ENCODE results near the gene XPR1.

The XPR1 gene

GRCh38 chr1:180916771-180917170 lies 284.9 kb downstream of the XPR1 start:
- no peak for DNase-seq (ENCODE audit: low spot score)

- DNase-seq (ENCODE audit: low spot score), result no peak
These were observed 285.7 kb downstream of the XPR1 start for GRCh38 chr1:180917306-180918065.

DNA sequence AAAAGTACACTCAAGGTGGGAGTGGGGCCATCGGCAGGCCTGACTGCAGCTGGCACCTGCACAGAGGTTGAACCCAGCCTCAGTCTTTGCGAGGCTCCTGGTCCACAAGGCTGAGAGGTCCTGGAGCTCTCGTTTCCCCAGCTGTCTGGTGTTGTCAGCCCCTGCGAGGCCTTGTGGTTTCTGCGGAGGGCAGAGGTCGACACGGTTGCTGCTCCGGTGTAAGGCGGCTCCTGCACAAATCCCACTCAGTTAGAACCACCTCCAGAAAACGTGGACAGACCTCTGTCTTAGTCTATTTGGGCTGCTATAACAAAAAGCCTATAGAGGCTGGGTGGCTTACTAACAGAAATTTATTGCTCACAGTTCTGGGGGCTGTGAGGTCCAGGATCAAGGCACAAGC lies 286.7 kb downstream of the XPR1 start:
- no peak for DNase-seq (ENCODE audit: low spot score)

DNA sequence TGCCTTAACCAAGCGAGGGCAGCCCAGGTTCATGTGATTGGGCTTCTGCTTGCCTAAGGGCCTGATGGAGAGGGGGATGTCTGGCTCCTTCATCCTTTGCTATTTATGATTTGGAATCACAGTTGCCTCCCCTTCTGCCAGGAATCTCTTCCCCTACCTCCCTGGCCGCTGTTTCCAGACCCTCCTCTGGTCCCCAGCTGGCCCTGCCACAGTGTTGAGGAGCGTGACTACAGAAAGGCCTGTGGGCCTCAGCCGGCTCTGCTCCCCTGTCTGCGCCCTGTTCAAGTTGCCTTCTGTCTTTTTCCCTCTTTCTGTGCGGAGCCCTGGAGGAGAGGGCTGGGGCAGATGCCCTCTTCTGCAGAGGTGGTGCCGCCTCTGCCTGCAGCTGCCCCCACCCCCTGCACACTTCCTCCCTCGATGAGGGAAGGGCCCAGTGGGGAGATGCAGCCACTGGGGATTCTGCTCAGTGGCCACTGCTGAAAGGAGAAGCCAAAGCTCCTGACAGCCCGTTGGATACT lies 287.4 kb downstream of the XPR1 start:
- DNase-seq (ENCODE audit: low spot score), result no peak

GRCh38 chr1:180920193-180920592 lies 288.4 kb downstream of the XPR1 start:
- DNase-seq (ENCODE audit: low spot score), result no peak

- no peak for DNase-seq (ENCODE audit: low spot score)
These were observed 288.9 kb downstream of the XPR1 start for GRCh38 chr1:180920702-180921101.

- no peak for DNase-seq (ENCODE audit: low spot score)
These were observed 289.6 kb downstream of the XPR1 start for GRCh38 chr1:180921386-180921785.

DNA sequence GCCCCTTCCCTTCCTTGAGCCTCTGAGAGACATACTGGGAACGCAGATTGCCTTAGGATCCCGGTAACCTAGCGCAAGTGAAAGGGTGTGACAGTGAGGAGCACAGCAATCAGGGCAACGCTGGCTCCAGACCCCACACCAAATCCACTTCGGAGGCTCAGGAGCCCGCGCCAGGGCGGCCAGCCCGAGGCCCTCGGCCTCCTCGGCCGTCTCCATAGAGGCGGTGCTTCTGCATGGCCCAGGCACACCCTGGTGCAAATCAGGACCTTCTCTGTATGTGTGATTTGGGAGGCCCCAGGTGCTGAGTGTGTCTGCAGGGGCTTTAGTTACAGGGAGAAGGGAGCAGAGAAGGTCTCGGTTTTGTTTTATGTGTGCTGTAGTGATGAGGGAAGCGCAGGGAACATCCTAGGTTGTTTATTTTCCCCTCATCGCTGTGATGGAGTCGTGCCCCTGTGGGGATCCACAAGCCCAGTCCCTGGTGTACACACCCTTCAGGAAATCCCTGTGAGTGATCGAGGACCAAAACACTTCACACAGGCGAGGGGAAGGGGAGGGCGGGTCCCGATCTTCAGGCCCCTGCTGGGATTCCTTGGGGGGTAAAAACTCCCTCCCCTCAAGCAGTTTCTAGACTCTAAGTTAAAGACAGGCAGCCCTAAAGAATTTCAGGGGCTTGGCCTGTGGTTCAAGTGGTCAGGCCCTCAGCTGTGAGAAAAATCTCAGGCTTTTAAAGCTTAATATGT lies 290.2 kb downstream of the XPR1 start:
- DNase-seq (ENCODE audit: low spot score), result no peak

- no peak for DNase-seq (ENCODE audit: low spot score)
These were observed 290.8 kb downstream of the XPR1 start for GRCh38 chr1:180922631-180923015.

DNA sequence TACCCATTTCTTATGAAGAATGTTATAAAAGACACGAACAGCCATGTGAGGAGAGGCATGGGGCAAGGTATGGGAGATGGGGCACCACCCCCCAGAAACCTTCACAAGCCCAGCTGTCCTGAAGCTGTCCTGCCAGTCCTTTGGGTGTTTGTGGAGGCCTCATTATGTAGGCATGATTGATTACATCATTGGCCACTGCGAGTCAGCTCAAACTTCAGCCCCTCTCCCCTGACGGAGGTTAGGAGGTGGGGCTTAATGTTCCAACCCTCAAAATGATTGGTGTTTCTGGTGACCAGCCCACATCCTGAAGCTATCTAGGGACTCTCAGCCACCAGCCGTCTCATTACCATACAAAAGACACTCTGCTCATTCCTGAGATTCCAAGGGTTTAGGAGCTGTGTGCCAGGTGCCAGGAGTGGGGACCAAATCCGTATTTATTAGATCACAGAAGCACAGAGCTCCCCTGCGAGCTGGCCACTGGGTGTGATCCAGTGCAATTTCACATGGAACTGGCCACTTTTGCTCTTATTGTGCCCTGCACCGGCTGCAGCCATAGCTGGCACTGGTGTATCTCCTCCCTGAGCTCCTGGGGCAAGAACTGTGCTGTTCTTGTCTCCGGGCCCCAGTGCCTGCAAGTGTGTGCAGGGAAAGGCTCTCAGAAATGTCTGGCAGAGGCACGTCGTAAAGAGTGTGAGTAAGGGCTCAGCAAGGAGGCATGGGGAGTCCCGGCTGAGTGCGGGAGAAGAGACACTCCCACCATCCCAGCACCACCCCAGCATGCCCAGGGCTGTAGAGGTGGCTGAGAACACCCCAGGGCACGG lies 291.4 kb downstream of the XPR1 start:
- DNase-seq (ENCODE audit: low spot score), result no peak

DNA sequence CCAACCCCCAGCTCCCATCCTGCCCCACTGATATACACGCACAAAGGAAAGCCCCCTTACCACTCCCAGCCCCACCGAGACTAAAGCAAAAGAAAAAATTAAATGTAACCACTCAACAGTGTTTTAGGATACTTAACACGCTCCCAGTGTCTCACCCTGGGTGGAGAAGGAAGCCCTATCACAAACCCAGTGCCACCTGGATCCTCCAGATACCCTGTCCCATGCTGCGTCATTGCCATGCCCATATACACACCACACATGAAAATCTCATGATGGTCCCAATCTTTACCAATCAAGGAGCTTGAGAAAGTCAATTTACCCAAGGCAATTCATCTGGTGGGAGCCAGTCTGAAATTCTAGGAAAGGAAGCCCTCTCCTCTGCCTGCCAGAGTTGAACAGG lies 292.1 kb downstream of the XPR1 start:
- no peak for DNase-seq (ENCODE audit: low spot score)

DNA sequence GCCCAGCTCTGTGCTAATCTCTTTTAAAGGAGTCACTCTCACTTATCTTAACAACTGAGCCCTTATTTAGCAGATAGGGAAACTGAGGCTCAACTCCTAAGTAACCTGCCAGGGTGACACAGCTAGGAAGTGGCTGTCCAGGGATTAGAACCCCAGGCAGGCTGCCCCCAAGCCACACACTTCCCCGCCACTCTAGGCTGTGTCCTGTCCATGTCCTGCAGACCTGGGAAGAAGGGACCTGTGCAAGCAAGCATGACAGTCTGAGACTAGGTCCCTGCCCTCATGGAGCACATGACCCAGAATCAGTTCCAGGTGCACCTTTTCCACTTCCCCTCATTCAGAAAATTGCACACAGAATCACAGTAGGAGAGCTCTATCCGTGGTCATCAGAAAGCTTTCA lies 293.1 kb downstream of the XPR1 start:
- no peak for DNase-seq (ENCODE audit: low spot score)

DNA sequence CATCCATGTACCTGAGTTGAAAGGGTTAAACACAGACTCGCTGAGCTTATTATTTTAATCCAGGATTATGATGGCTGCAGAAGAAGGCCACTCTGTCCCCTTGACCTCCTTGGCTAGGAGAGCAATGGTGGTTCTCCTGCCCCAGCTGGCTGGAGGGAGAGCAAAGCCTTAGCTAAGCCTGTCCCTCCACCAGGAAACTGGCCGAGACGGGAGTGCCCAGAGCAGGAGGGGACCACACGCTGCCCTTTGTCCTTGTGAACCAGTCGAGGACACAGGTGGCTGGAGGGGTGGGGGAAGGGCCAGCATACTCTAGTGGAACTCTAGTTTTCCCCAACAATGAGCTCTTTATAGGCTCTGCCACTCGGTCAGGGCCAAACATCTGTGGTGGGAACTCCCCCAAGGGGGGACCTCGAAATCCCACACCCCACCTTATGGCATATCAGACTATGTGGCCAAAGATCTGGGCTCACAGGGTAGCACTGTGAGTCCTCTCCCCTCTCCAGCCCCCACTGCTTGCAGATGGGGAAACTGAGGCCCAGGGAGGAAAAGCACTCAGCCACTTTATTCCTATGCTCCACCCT lies 293.7 kb downstream of the XPR1 start:
- DNase-seq (ENCODE audit: low spot score), result peak; percentile 90

- peak; percentile 81 for DNase-seq (ENCODE audit: low spot score)
These were observed 294.6 kb downstream of the XPR1 start for GRCh38 chr1:180926164-180926981.

DNA sequence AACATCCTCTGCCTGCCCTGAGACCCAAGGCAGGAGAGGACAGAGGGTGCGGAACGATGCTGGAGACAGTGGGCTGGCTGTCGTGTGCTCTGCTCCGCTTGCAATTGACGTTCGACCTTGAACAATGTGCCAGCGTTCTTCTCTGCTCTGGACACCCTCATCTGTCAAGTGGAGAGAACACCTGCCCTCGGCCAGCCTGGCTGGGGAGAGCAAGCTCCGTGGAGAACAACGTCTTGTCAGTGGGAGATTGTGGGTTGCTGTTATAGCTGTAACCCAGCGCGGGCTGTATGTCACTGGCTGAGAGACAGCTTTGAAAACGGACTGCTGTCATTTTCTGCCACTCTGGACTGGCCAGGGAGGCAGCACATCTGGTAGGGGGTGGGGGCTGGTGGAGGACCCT lies 295.5 kb downstream of the XPR1 start:
- peak; percentile 56 for DNase-seq (ENCODE audit: low spot score)

GRCh38 chr1:180927841-180928240 lies 296.0 kb downstream of the XPR1 start:
- peak; percentile 80 for DNase-seq (ENCODE audit: low spot score)

DNA sequence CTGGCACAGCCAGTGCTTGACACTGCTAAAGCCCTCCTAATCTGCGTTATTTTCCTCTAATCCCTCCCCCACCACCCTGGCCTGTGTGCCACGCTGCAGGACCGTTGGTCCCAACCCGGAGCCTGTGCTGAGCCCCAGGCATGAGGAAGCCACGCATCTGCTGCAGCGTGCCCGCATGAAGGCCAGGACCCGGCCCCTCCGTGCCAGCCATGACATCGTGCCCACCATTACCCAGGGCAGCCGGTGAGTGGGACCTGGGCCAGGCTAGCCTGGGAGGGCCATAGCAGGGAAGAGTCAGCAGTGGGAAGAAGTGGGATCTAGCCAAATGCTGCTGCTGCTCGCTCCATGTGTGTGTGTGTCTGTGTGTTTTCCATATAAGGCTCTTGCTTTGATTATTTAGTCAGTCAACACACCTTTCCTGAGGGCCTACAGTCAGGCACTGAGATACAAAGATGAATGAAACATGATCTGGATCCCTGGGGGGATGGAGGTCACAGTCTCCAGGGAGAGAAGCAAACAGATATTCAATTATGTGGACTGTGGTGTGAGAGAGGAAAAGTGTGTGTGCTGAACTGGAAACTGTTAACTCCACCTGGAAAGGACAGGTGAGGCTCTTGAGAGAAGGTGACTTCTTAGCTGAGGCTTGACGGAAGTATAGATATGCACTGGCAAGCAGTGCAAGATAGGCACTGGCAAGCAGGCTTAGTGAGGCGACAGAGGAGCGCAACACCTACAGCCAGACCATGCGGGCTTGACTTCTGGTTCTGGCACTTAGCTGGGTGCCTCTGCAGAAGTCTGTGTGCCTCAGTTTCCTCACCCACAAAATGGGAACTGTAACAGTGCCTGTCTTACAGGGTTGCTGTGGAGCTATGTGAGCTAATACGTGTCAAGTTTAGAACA lies 296.8 kb downstream of the XPR1 start:
- DNase-seq (ENCODE audit: low spot score), result no peak

- DNase-seq (ENCODE audit: low spot score), result no peak
These were observed 297.6 kb downstream of the XPR1 start for GRCh38 chr1:180929389-180929788.

DNA sequence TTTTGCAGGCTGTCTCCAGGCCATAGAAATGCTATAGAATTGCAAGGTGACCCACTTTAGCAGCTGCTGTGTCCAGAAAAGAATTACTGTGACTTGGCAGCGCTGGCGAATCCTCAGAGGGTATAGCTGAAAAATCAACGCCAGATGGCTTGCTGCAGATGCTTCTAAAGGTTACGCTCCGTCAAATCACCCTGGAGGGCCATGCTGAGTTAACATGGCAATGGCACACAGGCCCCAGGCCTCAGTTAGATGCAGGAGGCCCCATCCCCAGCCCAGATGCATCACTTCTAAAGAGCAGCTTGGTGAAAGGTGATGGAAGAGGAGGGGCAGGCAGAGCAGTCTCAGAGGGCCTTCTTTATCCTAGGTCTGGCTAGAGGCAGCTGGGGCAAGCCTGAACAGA lies 298.9 kb downstream of the XPR1 start:
- no peak for DNase-seq (ENCODE audit: low spot score)

- no peak for DNase-seq (ENCODE audit: low spot score)
These were observed 299.7 kb downstream of the XPR1 start for GRCh38 chr1:180931529-180931928.

All from Ammon's horn (tissue), 1 donor.